NT2/D1 (cell line): ENCODE measurements around the gene DNAJC2.

Experiments used
- DNase-seq: peaks from one replicate; pipeline ENCODE4 v3.0.0-alpha.2; 2011; ENCODE audit warnings: low read depth, low spot score
- H3K27me3 ChIP-seq: 2 replicates; pipeline ENCODE4 v1.6.0; 2011; ENCODE audit warnings: mild to moderate bottlenecking; ENCODE audit not compliant: insufficient read length, insufficient read depth
- H3K36me3 ChIP-seq: 2 replicates; pipeline ENCODE4 v1.6.1; 2011; ENCODE audit warnings: mild to moderate bottlenecking, low read length, mixed read lengths; ENCODE audit not compliant: insufficient read depth, insufficient read length
- H3K4me1 ChIP-seq: 2 replicates; pipeline ENCODE4 v1.5.1; 2011; ENCODE audit not compliant: insufficient read depth, insufficient read length
- H3K4me3 ChIP-seq: 2 replicates; pipeline ENCODE4 v1.5.1; 2011; ENCODE audit warnings: low read depth; ENCODE audit not compliant: insufficient read length
- H3K9ac ChIP-seq: 2 replicates; pipeline ENCODE4 v1.6.0; 2011; ENCODE audit warnings: low read depth; ENCODE audit not compliant: insufficient read length
- H3K9me3 ChIP-seq: 2 replicates; pipeline ENCODE4 v1.5.1; 2011; ENCODE audit warnings: mild to moderate bottlenecking, low read length; ENCODE audit not compliant: insufficient read depth
- SUZ12 ChIP-seq: IDR thresholded peaks from 2 replicates; pipeline ENCODE4 v1.6.1; 2011; ENCODE audit not compliant: insufficient read length, insufficient read depth; ENCODE audit errors: extremely low read depth
- YY1 ChIP-seq: IDR thresholded peaks from 2 replicates; pipeline ENCODE4 v1.6.1; 2011; ENCODE audit not compliant: insufficient read length, insufficient read depth
- ZNF274 ChIP-seq: IDR thresholded peaks from 2 replicates; pipeline ENCODE4 v1.6.1; 2011; ENCODE audit warnings: mild to moderate bottlenecking, low read depth, low read length

DNAJC2 gene

DNA sequence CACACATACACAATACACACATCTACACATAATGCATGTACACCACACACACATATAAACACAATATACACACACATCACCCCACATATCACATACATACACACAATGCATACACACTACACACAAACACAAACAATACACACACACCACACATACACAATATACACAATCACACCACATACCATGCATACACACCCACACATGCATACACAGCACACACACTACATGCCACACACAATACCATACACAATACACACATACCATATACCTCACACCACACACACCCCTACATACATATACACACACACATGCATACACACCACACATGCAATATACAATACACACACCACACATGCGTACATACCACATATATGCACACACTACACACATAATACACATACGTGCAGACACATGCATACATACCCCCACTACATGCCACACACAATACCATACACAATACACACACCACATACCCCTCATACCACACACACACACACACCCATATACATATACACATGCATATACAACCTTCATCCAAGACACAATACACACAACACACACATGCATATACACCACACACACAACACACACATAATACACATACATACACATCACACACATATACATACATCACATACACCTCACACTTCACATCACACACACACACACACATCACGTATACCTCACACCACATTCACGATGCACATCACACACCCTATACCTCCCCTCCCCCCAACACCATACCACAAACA lies 36.9 kb upstream of the DNAJC2 start:
- H3K9me3 ChIP-seq: no peaks in the 10 kb centered on the region
- no peak for TF ChIP-seq YY1
- no peak for TF ChIP-seq SUZ12
- no peak for TF ChIP-seq ZNF274
- no peaks in the 10 kb centered on the region for H3K27me3 ChIP-seq
- no peak overlapping the region for H3K9ac ChIP-seq
- H3K36me3 ChIP-seq: no peaks in the 10 kb centered on the region
- DNase-seq: no peak
- no peak overlapping the region for H3K4me3 ChIP-seq
- no peaks in the 10 kb centered on the region for H3K4me1 ChIP-seq

DNA sequence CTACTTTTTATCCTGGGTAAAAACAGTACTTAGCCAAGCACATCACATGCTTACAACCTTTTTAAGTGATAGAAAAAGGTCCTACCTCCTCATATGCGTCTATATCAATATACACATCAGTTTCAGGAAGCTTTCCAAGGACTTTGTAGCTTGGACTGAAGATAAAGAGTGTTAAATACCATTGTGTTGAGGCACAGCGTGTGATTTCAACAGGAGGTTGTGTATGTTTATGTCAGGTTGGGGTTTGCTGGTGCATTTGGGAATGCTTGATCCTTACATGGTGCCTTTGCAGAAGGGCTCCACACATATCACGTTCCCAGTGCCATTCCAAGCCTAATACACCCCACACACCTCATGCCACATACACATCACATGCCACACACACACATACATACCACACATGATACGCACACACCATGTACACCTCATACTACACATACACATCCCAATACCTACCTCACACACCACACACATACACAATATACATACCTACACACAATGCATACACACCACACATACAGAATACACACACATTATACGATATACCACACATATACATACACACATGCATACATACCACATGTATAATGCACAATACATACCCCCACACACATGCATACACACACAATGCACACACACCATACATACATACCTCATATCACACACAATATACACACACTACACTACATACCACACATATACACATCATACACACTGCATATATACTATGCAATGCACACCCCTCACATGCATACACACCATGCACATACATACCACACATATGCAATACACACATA lies 36.0 kb upstream of the DNAJC2 start:
- Histone ChIP-seq H3K9me3 (no peaks in the 10 kb centered on the region), H3K4me3 (no peak overlapping the region), H3K27me3 (no peaks in the 10 kb centered on the region), H3K4me1 (no peaks in the 10 kb centered on the region), H3K9ac (no peak overlapping the region), H3K36me3 (no peaks in the 10 kb centered on the region)
- TF ChIP-seq ZNF274 (no peak), SUZ12 (no peak), YY1 (no peak)
- no peak for DNase-seq

DNA sequence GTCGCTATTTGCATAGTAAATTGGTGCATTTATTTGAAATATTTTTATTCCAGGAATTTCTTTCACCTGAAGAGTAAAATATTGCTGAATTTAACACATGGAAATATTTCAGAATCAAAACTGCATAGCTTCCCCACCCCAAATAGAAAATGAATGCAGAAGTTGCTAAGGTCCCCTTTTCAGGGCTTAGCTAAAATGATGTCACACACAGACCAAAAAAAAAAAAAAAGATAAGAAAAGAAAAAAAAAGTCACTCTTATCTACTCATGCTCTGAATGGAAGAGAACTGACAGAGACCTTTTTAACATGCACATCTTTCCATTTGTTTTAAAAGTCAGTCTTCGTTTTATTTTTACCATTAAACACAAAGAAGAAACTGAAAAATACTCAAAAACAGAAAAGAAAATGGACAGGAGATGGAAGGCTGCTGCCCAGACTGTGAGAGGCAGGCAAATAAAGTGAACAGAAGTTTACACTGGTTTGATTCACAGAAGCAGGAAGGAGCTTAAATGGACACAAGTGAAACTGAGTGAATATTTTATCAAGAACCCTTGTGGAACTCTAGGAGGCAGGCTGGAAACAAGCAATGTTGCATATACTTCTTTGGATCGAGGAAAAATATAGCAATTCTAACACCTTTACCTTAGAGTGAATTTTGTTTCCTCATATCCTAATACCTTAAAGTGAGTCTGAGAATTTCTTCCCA lies 34.9 kb upstream of the DNAJC2 start:
- no peaks in the 10 kb centered on the region for H3K4me1 ChIP-seq
- no peaks in the 10 kb centered on the region for H3K36me3 ChIP-seq
- no peak overlapping the region for H3K4me3 ChIP-seq
- DNase-seq: no peak
- no peaks in the 10 kb centered on the region for H3K27me3 ChIP-seq
- H3K9ac ChIP-seq: no peak overlapping the region
- H3K9me3 ChIP-seq: no peaks in the 10 kb centered on the region
- TF ChIP-seq SUZ12: no peak
- TF ChIP-seq YY1: no peak
- no peak for TF ChIP-seq ZNF274

DNA sequence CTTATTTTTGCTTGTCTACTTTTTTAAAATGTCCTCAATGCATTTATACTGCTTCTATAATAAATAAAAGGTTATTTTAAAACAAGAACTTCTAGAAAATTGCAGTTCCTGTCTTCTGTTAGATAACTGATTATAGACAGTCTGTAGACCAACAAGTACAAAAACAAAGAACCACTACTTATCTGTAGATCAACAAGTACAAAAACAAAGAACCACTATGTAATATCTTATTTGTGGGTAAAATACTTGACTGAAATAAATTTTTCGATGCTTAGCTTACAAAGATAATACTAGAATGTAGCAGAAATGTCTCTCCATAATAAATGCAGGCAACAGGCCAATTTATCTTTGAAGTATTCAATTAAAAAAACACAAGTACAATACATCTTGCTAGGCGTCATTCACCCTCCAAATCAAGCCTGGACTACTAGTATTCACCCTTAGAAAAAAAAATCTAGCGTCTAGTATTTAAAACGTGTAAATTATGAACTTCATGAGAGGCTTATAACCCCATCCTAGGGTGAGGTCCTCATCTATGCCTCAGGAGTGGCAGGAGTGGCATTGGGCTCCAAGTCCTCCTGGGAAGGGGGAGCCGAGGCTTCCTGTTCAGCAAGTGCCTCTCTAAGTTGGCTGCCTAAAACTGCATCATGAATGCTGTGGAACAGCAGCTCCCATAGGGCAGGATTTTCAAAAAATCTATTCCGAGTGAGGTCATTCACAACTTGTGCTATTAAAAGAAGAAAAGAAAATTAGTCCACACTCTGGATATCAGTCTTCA lies 29.5 kb upstream of the DNAJC2 start:
- H3K27me3 ChIP-seq: no peaks in the 10 kb centered on the region
- no peak overlapping the region for H3K9ac ChIP-seq
- H3K4me1 ChIP-seq: no peaks in the 10 kb centered on the region
- TF ChIP-seq ZNF274 (no peak), SUZ12 (no peak), YY1 (no peak)
- H3K4me3 ChIP-seq: no peak overlapping the region
- no peak for DNase-seq
- H3K9me3 ChIP-seq: no peaks in the 10 kb centered on the region
- peaks cover 9% of the 10 kb centered on the region for H3K36me3 ChIP-seq

DNA sequence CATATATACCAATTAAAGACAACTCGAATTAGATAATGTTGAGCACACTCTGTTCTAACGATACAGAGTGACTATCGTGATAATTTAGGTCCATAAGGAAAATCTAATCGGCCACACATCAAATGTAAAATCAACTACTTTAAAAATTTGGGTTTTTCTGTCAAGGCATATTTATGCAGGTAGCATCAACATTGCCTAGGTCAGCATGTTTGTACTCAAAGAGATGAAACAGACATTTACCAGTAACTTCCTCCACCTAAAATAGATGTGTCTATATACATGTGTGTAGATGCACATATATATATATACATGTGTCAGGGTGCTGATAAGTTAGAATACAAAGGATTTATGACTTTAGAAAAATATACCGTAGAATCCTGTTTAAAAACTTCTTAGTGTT lies 24.9 kb upstream of the DNAJC2 start:
- no peak overlapping the region for H3K9ac ChIP-seq
- H3K4me3 ChIP-seq: no peak overlapping the region
- H3K9me3 ChIP-seq: no peaks in the 10 kb centered on the region
- no peak for DNase-seq
- H3K27me3 ChIP-seq: no peaks in the 10 kb centered on the region
- H3K4me1 ChIP-seq: no peaks in the 10 kb centered on the region
- H3K36me3 ChIP-seq: peaks cover 39% of the 10 kb centered on the region
- TF ChIP-seq ZNF274: no peak
- TF ChIP-seq SUZ12: no peak
- no peak for TF ChIP-seq YY1

DNA sequence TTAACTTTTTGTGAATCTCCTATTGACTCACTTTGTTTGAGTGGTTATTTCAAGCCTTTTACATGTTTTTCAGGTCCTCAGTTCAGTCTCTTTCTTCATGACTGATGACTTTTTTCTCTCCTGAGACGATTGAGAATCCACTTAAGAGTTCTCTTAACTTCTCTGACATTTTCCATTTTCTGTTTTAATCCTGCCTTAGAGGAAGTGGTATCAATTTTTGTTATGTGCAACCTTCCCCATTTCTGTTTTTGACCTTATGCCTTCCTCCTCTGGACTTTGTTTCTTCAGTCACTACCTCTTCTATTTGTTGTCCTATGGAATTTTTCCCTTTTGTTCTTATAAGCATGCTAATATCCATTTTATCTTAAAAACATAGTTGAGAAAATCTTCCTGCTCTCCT lies 5.2 kb upstream of the DNAJC2 start:
- H3K27me3 ChIP-seq: no peaks in the 10 kb centered on the region
- DNase-seq: no peak
- no peaks in the 10 kb centered on the region for H3K4me1 ChIP-seq

More for the DNA sequence above, 5.2 kb upstream of the DNAJC2 start:
- Histone ChIP-seq H3K9ac (no peak overlapping the region), H3K4me3 (no peak overlapping the region), H3K9me3 (no peaks in the 10 kb centered on the region), H3K36me3 (peaks cover 24% of the 10 kb centered on the region)
- TF ChIP-seq SUZ12 (no peak), YY1 (no peak), ZNF274 (no peak)
